ENCODE data around the gene DOCK1. TPM values are rescaled to one million over a fixed set of nuclear protein-coding genes. Genes with fewer than 3 reads are reported as not detected.

DOCK1 gene
- total RNA-seq, 2 donors from 2014 or later: 52.9 to 76.7 TPM

GRCh38 chr10:127000598-127000997 lies 95.4 kb downstream of the DOCK1 start:
- Histone ChIP-seq H3K27ac (no peak overlapping the region), H3K4me1 (ENCODE audit: control insufficient read depth in 1 of 2, low read depth in 2 of 2) (no peaks in the 10 kb centered on the region), H3K36me3 (peaks cover 20% of the 10 kb centered on the region), H3K4me3 (no peak overlapping the region), H3K27me3 (replicated peaks; ENCODE audit: insufficient read depth) (no peaks in the 10 kb centered on the region), H3K9me3 (no peaks in the 10 kb centered on the region)
- DNase-seq (ENCODE audit: low spot score) (no peak), ATAC-seq (ENCODE audit: insufficient number of reproducible peaks, low FRiP score, low read depth) (no peak)
- TF ChIP-seq CTCF (IDR thresholded peaks at IDR 0.05): no peak

- H3K27ac ChIP-seq: no peak overlapping the region
- no peak for ATAC-seq (ENCODE audit: insufficient number of reproducible peaks, low FRiP score, low read depth)
- no peak for DNase-seq (ENCODE audit: low spot score)
- H3K4me3 ChIP-seq: no peak overlapping the region
- TF ChIP-seq CTCF (IDR thresholded peaks at IDR 0.05): no peak
- H3K36me3 ChIP-seq: peaks cover 15% of the 10 kb centered on the region
- H3K27me3 ChIP-seq (replicated peaks; ENCODE audit: insufficient read depth): no peaks in the 10 kb centered on the region
- no peaks in the 10 kb centered on the region for H3K9me3 ChIP-seq
- H3K4me1 ChIP-seq (ENCODE audit: control insufficient read depth in 1 of 2, low read depth in 2 of 2): no peaks in the 10 kb centered on the region
Measured at GRCh38 chr10:127003032-127003685, 97.9 kb downstream of the DOCK1 start.

GRCh38 chr10:127006453-127006852 lies 101.2 kb downstream of the DOCK1 start:
- no peak for TF ChIP-seq CTCF (IDR thresholded peaks at IDR 0.05)
- Histone ChIP-seq H3K27me3 (replicated peaks; ENCODE audit: insufficient read depth) (no peaks in the 10 kb centered on the region), H3K36me3 (peaks cover 3% of the 10 kb centered on the region), H3K4me1 (ENCODE audit: control insufficient read depth in 1 of 2, low read depth in 2 of 2) (no peaks in the 10 kb centered on the region), H3K27ac (no peak overlapping the region), H3K9me3 (no peaks in the 10 kb centered on the region), H3K4me3 (no peak overlapping the region)
- no peak for ATAC-seq (ENCODE audit: insufficient number of reproducible peaks, low FRiP score, low read depth)
- no peak for DNase-seq (ENCODE audit: low spot score)

- Histone ChIP-seq H3K27ac (no peak overlapping the region), H3K9me3 (no peaks in the 10 kb centered on the region), H3K4me1 (ENCODE audit: control insufficient read depth in 1 of 2, low read depth in 2 of 2) (peaks cover 11 to 15% of the 10 kb centered on the region in 2 donors), H3K27me3 (replicated peaks; ENCODE audit: insufficient read depth) (no peaks in the 10 kb centered on the region), H3K36me3 (peaks cover 3% of the 10 kb centered on the region), H3K4me3 (no peak overlapping the region)
- DNase-seq (ENCODE audit: low spot score) (no peak), ATAC-seq (ENCODE audit: insufficient number of reproducible peaks, low FRiP score, low read depth) (no peak)
- no peak for TF ChIP-seq CTCF (IDR thresholded peaks at IDR 0.05)
Measured at GRCh38 chr10:127009366-127009765, 104.1 kb downstream of the DOCK1 start.

DNA sequence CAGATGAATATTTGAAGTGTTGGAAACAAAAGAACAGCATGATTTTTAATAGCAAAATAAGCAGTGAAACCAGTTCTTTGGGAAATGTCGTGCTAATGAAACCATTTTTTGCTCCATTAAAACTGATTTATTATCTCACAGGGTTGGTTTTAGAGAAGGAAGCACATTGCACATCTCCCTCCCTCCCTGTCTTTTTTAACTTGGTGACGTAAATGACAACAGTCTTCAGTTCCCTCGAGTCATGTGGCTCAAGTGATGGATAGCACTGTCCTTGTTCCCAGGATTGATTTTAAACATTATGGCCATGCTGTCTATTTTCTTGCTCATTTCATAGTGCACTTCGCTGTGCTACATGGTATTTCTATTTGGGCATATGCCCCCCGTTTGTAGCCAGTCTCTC lies 105.9 kb downstream of the DOCK1 start:
- H3K27ac ChIP-seq: no peak overlapping the region
- no peak for DNase-seq (ENCODE audit: low spot score)
- peaks cover 2% of the 10 kb centered on the region for H3K36me3 ChIP-seq
- no peaks in the 10 kb centered on the region for H3K9me3 ChIP-seq
- no peaks in the 10 kb centered on the region for H3K27me3 ChIP-seq (replicated peaks; ENCODE audit: insufficient read depth)
- H3K4me3 ChIP-seq: no peak overlapping the region
- peaks cover 11 to 15% of the 10 kb centered on the region in 2 donors for H3K4me1 ChIP-seq (ENCODE audit: control insufficient read depth in 1 of 2, low read depth in 2 of 2)
- TF ChIP-seq CTCF (IDR thresholded peaks at IDR 0.05): no peak
- ATAC-seq (ENCODE audit: insufficient number of reproducible peaks, low FRiP score, low read depth): no peak
